ENCODE results near the gene GRAMD1A.

The GRAMD1A gene

DNA sequence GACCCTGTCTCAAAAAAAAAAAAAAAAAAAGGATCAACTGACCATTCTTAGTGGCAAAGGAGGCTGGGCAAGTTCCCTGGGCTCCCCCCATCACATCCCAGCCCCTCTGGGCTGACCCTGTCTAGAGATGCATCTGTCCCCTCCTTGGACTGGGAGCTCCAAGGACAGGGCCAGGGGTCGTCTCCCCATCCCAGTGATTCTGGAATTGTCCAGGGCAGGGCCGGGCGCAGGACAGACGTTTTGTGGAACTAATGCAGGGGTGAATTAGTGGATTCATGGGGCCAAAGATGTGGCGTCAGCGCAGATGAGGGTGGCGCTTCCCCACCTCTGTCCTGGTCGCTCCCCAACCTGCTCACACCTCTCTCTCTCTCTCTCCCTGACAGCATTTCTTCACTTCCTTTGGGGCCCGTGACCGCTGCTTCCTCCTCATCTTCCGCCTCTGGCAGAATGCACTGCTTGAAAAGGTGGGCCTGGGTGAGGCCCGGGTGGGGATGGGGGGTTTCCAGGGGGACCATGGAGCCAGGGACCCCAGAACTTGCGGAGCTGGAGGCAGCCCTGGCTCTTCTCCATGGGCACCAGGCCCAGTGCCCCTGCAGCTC, 11.1 kb downstream of the GRAMD1A start:
- WGBS, result 98% methylated on average over 13 of the region's 13 CpGs
- no peak overlapping the region for H2AFZ ChIP-seq (ENCODE audit: low read depth, low read length)
- no peaks in the 10 kb centered on the region for H3K27me3 ChIP-seq (ENCODE audit: control insufficient read depth in 1 of 2, insufficient read depth in 1 of 2, low read length in 2 of 2)
- no peak overlapping the region for H3K4ac ChIP-seq (ENCODE audit: low read depth in 1 of 2, low read length in 2 of 2)
- peaks cover 9% of the 10 kb centered on the region for H3K4me1 ChIP-seq (ENCODE audit: control insufficient read depth, insufficient read depth, low read depth, low read length)
- H3K27ac ChIP-seq (ENCODE audit: low read length, poor library complexity, severe bottlenecking), result no peak overlapping the region
- no peak overlapping the region for H3K14ac ChIP-seq (ENCODE audit: low read length in 2 of 2)
- H4K8ac ChIP-seq (ENCODE audit: low read length), result no peak overlapping the region
- H3K9me3 ChIP-seq (ENCODE audit: control insufficient read depth, low read length), result no peaks in the 10 kb centered on the region
- H2BK12ac ChIP-seq (ENCODE audit: low read length in 2 of 2), result no peak overlapping the region
- H3K79me1 ChIP-seq (replicated peaks; ENCODE audit: low read length, poor library complexity, severe bottlenecking), result peaks cover 40% of the 10 kb centered on the region
- H2BK120ac ChIP-seq (ENCODE audit: low read depth, low read length), result no peak overlapping the region
- DNase-seq, result no peak
- H3K36me3 ChIP-seq (ENCODE audit: control insufficient read depth in 1 of 2, insufficient read depth in 2 of 2, low read depth in 1 of 2, low read length in 2 of 2), result peaks cover 63 to 81% of the 10 kb centered on the region in 2 experiments
- no peak overlapping the region for H2BK15ac ChIP-seq (ENCODE audit: low read depth, poor library complexity, severe bottlenecking)
- no peak overlapping the region for H2BK5ac ChIP-seq (ENCODE audit: low read depth, low read length, poor library complexity, severe bottlenecking)
- H2AK5ac ChIP-seq (ENCODE audit: low read length, severe bottlenecking), result no peak overlapping the region
- H3K4me3 ChIP-seq (ENCODE audit: insufficient read depth in 1 of 2, low read depth in 1 of 2, low read length in 2 of 2), result no peak overlapping the region
- H3K18ac ChIP-seq (ENCODE audit: low read depth in 1 of 2, low read length in 2 of 2), result no peak overlapping the region
- H3K23ac ChIP-seq (ENCODE audit: low read length in 2 of 2), result no peak overlapping the region
- H4K91ac ChIP-seq (ENCODE audit: low read length), result no peak overlapping the region
- no peak overlapping the region for H3K4me2 ChIP-seq (ENCODE audit: low read length, poor library complexity, severe bottlenecking)
- no peak overlapping the region for H3K9ac ChIP-seq (ENCODE audit: low read length)

DNA sequence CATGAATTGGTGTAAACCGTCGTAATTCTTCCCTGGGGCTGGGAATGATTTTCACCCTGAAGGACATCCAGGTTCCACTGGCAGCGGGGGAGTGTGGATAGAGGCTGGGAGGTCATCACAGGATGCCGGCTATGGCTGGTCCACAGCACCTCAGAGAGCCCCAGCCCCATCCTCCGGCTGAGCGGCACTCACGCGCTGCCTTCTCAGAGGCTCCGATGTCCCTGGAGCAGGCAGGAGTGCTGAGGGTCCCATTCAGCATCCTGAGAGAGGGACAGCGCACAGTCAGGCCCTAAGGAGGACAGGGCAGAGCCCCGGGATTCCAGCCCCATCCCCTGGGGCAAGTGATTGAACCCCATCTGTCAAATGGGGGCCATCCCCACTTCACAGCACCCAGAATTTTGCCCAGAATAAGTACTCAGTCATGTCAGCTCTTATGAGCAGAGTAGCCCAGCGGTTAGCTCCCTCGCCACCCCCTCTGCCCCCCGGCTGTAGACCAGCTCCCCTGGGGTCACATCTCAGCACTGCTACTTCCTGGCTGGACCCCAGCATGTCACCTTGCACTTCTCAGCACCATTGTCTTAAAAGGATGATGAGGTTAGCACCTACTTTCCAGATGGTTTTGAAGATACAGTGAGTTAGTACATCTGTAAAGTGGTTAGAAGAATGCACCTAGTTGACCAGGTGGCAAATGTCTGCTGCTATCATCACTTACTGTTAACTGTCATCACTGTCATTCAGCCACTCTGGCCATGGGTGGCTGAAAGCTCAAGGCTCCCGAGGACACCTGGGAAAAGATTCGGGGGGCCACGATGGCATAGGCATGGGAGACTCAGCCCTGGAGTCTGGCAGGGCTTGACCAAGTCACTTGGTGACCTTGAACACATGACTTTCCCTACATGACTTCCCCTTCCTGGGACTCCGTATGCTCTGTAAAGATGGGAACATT, 11.9 kb downstream of the GRAMD1A start:
- H2AFZ ChIP-seq (ENCODE audit: low read depth, low read length), result no peak overlapping the region
- peaks cover 35% of the 10 kb centered on the region for H3K79me1 ChIP-seq (replicated peaks; ENCODE audit: low read length, poor library complexity, severe bottlenecking)
- no peak overlapping the region for H2BK15ac ChIP-seq (ENCODE audit: low read depth, poor library complexity, severe bottlenecking)
- H3K27me3 ChIP-seq (ENCODE audit: control insufficient read depth in 1 of 2, insufficient read depth in 1 of 2, low read length in 2 of 2), result no peaks in the 10 kb centered on the region
- no peak overlapping the region for H4K91ac ChIP-seq (ENCODE audit: low read length)
- H3K4me1 ChIP-seq (ENCODE audit: control insufficient read depth, insufficient read depth, low read depth, low read length), result peaks cover 4% of the 10 kb centered on the region
- H3K9ac ChIP-seq (ENCODE audit: low read length), result no peak overlapping the region
- no peak overlapping the region for H2BK12ac ChIP-seq (ENCODE audit: low read length in 2 of 2)
- no peak overlapping the region for H3K14ac ChIP-seq (ENCODE audit: low read length in 2 of 2)
- H2AK5ac ChIP-seq (ENCODE audit: low read length, severe bottlenecking), result no peak overlapping the region
- H2BK5ac ChIP-seq (ENCODE audit: low read depth, low read length, poor library complexity, severe bottlenecking), result no peak overlapping the region
- no peak overlapping the region for H3K4me2 ChIP-seq (ENCODE audit: low read length, poor library complexity, severe bottlenecking)
- H4K8ac ChIP-seq (ENCODE audit: low read length), result no peak overlapping the region
- H3K9me3 ChIP-seq (ENCODE audit: control insufficient read depth, low read length), result no peaks in the 10 kb centered on the region
- no peak overlapping the region for H2BK120ac ChIP-seq (ENCODE audit: low read depth, low read length)
- H3K23ac ChIP-seq (ENCODE audit: low read length in 2 of 2), result no peak overlapping the region
- H3K4ac ChIP-seq (ENCODE audit: low read depth in 1 of 2, low read length in 2 of 2), result no peak overlapping the region
- no peak overlapping the region for H3K27ac ChIP-seq (ENCODE audit: low read length, poor library complexity, severe bottlenecking)
- 97% methylated on average over 17 of the region's 18 CpGs for WGBS
- H3K18ac ChIP-seq (ENCODE audit: low read depth in 1 of 2, low read length in 2 of 2), result no peak overlapping the region
- DNase-seq, result no peak
- H3K36me3 ChIP-seq (ENCODE audit: control insufficient read depth in 1 of 2, insufficient read depth in 2 of 2, low read depth in 1 of 2, low read length in 2 of 2), result peaks cover 56 to 74% of the 10 kb centered on the region in 2 experiments
- no peak overlapping the region for H3K4me3 ChIP-seq (ENCODE audit: insufficient read depth in 1 of 2, low read depth in 1 of 2, low read length in 2 of 2)

DNA sequence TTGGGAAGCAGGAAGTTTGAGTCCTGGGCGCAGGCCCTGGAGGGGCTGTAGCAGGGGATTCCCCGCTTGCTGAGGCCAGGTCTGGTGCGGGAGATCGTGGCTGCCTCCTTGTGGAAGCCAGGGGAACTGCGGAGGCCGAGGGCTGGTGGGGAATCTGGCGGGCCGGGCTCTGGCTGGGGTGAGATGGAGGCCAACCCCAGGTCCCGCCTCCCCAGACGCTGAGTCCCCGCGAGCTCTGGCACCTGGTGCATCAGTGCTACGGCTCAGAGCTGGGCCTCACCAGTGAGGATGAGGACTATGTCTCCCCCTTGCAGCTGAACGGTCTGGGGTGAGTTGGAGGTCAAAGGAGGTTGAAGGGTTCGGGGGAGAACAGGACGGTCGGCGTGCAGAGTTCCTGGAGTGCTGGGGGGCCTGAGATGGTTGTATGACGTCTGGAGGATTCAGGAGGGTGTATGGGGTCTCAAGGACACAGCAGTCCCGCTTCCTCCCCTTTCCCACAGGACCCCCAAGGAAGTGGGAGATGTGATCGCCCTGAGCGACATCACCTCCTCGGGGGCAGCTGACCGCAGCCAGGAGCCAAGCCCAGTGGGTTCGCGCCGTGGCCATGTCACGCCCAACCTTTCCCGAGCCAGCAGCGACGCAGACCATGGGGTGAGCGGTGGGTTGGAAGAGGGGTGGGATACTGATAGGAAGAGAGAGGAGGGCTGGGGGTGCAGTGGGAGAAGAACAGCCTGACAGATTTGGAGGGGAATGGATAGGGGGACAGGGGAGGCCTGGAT, 13.1 kb downstream of the GRAMD1A start:
- Histone ChIP-seq H3K4ac (ENCODE audit: low read depth in 1 of 2, low read length in 2 of 2) (no peak overlapping the region), H2BK120ac (ENCODE audit: low read depth, low read length) (no peak overlapping the region), H2AFZ (ENCODE audit: low read depth, low read length) (no peak overlapping the region), H3K79me1 (replicated peaks; ENCODE audit: low read length, poor library complexity, severe bottlenecking) (peaks cover 31% of the 10 kb centered on the region), H3K9ac (ENCODE audit: low read length) (no peak overlapping the region), H3K18ac (ENCODE audit: low read depth in 1 of 2, low read length in 2 of 2) (no peak overlapping the region), H2AK5ac (ENCODE audit: low read length, severe bottlenecking) (no peak overlapping the region), H3K14ac (ENCODE audit: low read length in 2 of 2) (no peak overlapping the region), H3K27me3 (ENCODE audit: control insufficient read depth in 1 of 2, insufficient read depth in 1 of 2, low read length in 2 of 2) (no peaks in the 10 kb centered on the region), H4K91ac (ENCODE audit: low read length) (no peak overlapping the region), H3K4me3 (ENCODE audit: insufficient read depth in 1 of 2, low read depth in 1 of 2, low read length in 2 of 2) (no peak overlapping the region), H4K8ac (ENCODE audit: low read length) (peak overlapping the region; percentile 27), H3K27ac (ENCODE audit: low read length, poor library complexity, severe bottlenecking) (no peak overlapping the region), H3K36me3 (ENCODE audit: control insufficient read depth in 1 of 2, insufficient read depth in 2 of 2, low read depth in 1 of 2, low read length in 2 of 2) (peaks cover 65 to 81% of the 10 kb centered on the region in 2 experiments), H2BK15ac (ENCODE audit: low read depth, poor library complexity, severe bottlenecking) (no peak overlapping the region), H3K9me3 (ENCODE audit: control insufficient read depth, low read length) (no peaks in the 10 kb centered on the region), H3K4me2 (ENCODE audit: low read length, poor library complexity, severe bottlenecking) (no peak overlapping the region), H2BK5ac (ENCODE audit: low read depth, low read length, poor library complexity, severe bottlenecking) (no peak overlapping the region), H3K4me1 (ENCODE audit: control insufficient read depth, insufficient read depth, low read depth, low read length) (peaks cover 4% of the 10 kb centered on the region), H3K23ac (ENCODE audit: low read length in 2 of 2) (no peak overlapping the region), H2BK12ac (ENCODE audit: low read length in 2 of 2) (no peak overlapping the region)
- WGBS, result 80% methylated on average over 30 of the region's 32 CpGs
- peak; percentile 67 for DNase-seq

Measured in mesenchymal stem cell (in vitro differentiated cells and primary cell).